HepG2 (cell line): Measurements from ENCODE around the gene WNT5B. TPM values are rescaled to one million over a fixed set of nuclear protein-coding genes. Genes with fewer than 3 reads are reported as not detected.

Experiments used
- ATAC-seq: fragments of 200-7000 bp; cut with Tn5 transposase; 3 replicates; pipeline ENCODE4 v1.9.1; 2020; ENCODE audit warnings: mild to moderate bottlenecking, moderate library complexity
- BruUV-seq: library from RNA; stranded (reverse); fragments of 400-500 nt; replicated peaks from 2 replicates; lab custom pipeline; 2021; lab: Mats Ljungman, UMichigan
- CTCF ChIA-PET: fragments of 300-600 bp; formaldehyde crosslinking; extraction: SDS; loops from one replicate; lab custom pipeline; 2021; ENCODE audit warnings: low total read pairs, inconsistent platforms, low intra/inter-chr PET ratio; lab: Yijun Ruan, JAX
- POLR2A ChIA-PET: fragments of 350-600 bp; sonication (Branson Sonifier 250); formaldehyde crosslinking; loops from one replicate; lab custom pipeline; 2020; ENCODE audit warnings: antibody characterized with exemption, inconsistent platforms; lab: Yijun Ruan, JAX
- DNase-seq: peaks from one replicate; pipeline ENCODE4 v3.0.0-alpha.2; 2015; ENCODE audit warnings: low spot score
- FAIRE-seq: peaks from 3 replicates; lab custom pipeline; 2011; peaks lifted over from hg19 to GRCh38; lab: Jason Lieb, UNC
- H2AFZ ChIP-seq: one replicate; pipeline ENCODE4 v1.6.1; 2011; ENCODE audit warnings: low read length, inconsistent platforms
- H3K27ac ChIP-seq: fragments of 300-600 bp; 3 replicates; pipeline ENCODE4 v1.8.0; 2011; ENCODE audit warnings: mixed run types, mild to moderate bottlenecking, mixed read lengths, low read length, inconsistent platforms; ENCODE audit not compliant: insufficient read depth; ENCODE audit errors: extremely low read length
- H3K27me3 ChIP-seq, 2 experiments: fragments of 200-600 bp in 1 of 2; 2 replicates in 1 of 2; 3 replicates in 1 of 2; pipeline versions ENCODE4 v1.6.0 to v1.8.0; 2011; ENCODE audit warnings: low read length in 2 of 2, mild to moderate bottlenecking in 2 of 2, moderate library complexity in 2 of 2, inconsistent platforms in 1 of 2; ENCODE audit not compliant: insufficient read depth in 2 of 2, control insufficient read depth in 1 of 2
- H3K36me3 ChIP-seq, 2 experiments: fragments of 200-600 bp in 1 of 2; replicated peaks in 1 of 2; 2 replicates in 1 of 2; 3 replicates in 1 of 2; pipeline versions ENCODE4 v1.5.1 to v1.8.0; 2011; ENCODE audit warnings: low read length in 2 of 2, inconsistent platforms in 1 of 2; ENCODE audit not compliant: insufficient read depth in 2 of 2, control insufficient read depth in 1 of 2
- H3K4me1 ChIP-seq: 2 replicates; pipeline ENCODE4 v1.5.1; 2012; ENCODE audit warnings: low read length, inconsistent platforms; ENCODE audit not compliant: insufficient read depth
- H3K4me2 ChIP-seq: 2 replicates; pipeline ENCODE4 v1.6.0; 2011; ENCODE audit warnings: low read depth, low read length, inconsistent platforms
- H3K4me3 ChIP-seq, 3 experiments: fragments of 200-600 bp in 1 of 3; sonication (generic), shearing (Covaris generic) in 1 of 3; replicated peaks in 1 of 3; 2 replicates each; pipeline ENCODE4 v1.5.1; 2011 to 2016; ENCODE audit warnings: low read length in 3 of 3, inconsistent platforms in 2 of 3, low read depth in 2 of 3, mild to moderate bottlenecking in 2 of 3, control low read depth in 1 of 3, mixed read lengths in 1 of 3; ENCODE audit not compliant: insufficient read depth in 1 of 3
- H3K79me2 ChIP-seq: one replicate; pipeline ENCODE4 v1.6.1; 2011; ENCODE audit warnings: low read length, inconsistent platforms; ENCODE audit not compliant: insufficient read depth
- H3K9ac ChIP-seq: 2 replicates; pipeline ENCODE4 v1.6.0; 2011; ENCODE audit warnings: mild to moderate bottlenecking, low read depth, low read length, inconsistent platforms; ENCODE audit not compliant: insufficient read depth
- H3K9me3 ChIP-seq: 2 replicates; pipeline ENCODE4 v1.5.1; 2012; ENCODE audit warnings: mild to moderate bottlenecking, low read length
- H4K20me1 ChIP-seq: 2 replicates; pipeline ENCODE4 v1.6.0; 2011; ENCODE audit warnings: inconsistent platforms, mild to moderate bottlenecking, low read length, moderate library complexity; ENCODE audit not compliant: insufficient read depth
- KDM5A ChIP-seq: fragments of 200-600 bp; sonication (generic); IDR thresholded peaks from 2 replicates; pipeline ENCODE4 v1.7.0; 2018; ENCODE audit warnings: antibody characterized with exemption, mild to moderate bottlenecking, low read length, borderline replicate concordance
- SAP130 ChIP-seq: IDR thresholded peaks from 2 replicates; pipeline ENCODE4 v1.6.1; 2016; ENCODE audit warnings: low read depth
- YY1 ChIP-seq: IDR thresholded peaks from 2 replicates; pipeline ENCODE4 v1.6.1; 2011; ENCODE audit warnings: low read length, low read depth, moderate library complexity, mild to moderate bottlenecking; ENCODE audit not compliant: insufficient read depth, insufficient replicate concordance
- ZBTB34 ChIP-seq: sonication (generic); formaldehyde crosslinking; IDR thresholded peaks from 2 replicates; pipeline ENCODE4 v1.8.0; 2022; ENCODE audit warnings: mild to moderate bottlenecking, missing genetic modification reagents
- ZNF770 ChIP-seq: sonication (generic); formaldehyde crosslinking; IDR thresholded peaks from 2 replicates; pipeline ENCODE4 v1.5.0; 2020; ENCODE audit warnings: mild to moderate bottlenecking, missing genetic modification reagents
- ZSCAN22 ChIP-seq: sonication (generic); formaldehyde crosslinking; IDR thresholded peaks from 2 replicates; pipeline ENCODE4 v1.4.0; 2020; ENCODE audit warnings: mild to moderate bottlenecking, missing genetic modification reagents
- WGBS: methylation state at CpG from one replicate; pipeline ENCODE4 v1.1.6; 2017; ENCODE audit warnings: low lambda C conversion rate; 5-methylcytosine and 5-hydroxymethylcytosine counted together
- in situ Hi-C: cut with HindIII; loops from 2 replicates; pipeline ENCODE4 v1.10.0; 2017; ENCODE audit warnings: low pct_unique_long_range_greater_than_20kb; ENCODE audit not compliant: extremely low pct_ligation_motif_present
- intact Hi-C: fragments of 100-400 bp; cut with micrococcal nuclease; formaldehyde crosslinking; loops from one replicate; pipeline ENCODE4 v1.10.0; 2022; ENCODE audit not compliant: unreplicated experiment
- polyA plus RNA-seq, 8 experiments: library from polyadenylated mRNA; depleted of rRNA in 3 of 8; stranded (reverse) in 7 of 8; unstranded in 1 of 8; fragments of >200 nt; fragmentation: Illumina TruSeq in 4 of 8; extraction: Trizol in 4 of 8; gene quantifications; 2 replicates each; pipeline versions ENCODE4 v1.2.1 to v1.2.3, GENCODE V29; 2011 to 2016; ENCODE audit warnings: low read depth in 4 of 8, missing spikeins in 1 of 8, mixed read lengths in 1 of 8; ENCODE audit not compliant: insufficient read depth in 1 of 8
- total RNA-seq, 5 experiments: library from RNA; depleted of rRNA; stranded (reverse); fragments of >200 nt; fragmentation: Illumina TruSeq; extraction: Trizol; gene quantifications; 2 replicates each; pipeline ENCODE4 v1.2.3, GENCODE V29; 2016; ENCODE audit warnings: low read depth in 1 of 5
- TF ChIP-seq, protein P1 (sequence below): sonication (generic); formaldehyde crosslinking; IDR thresholded peaks from 2 replicates; pipeline ENCODE4 v1.5.1; 2020; ENCODE audit warnings: mild to moderate bottlenecking, missing genetic modification reagents, moderate library complexity

The WNT5B gene
- total and polyA plus RNA-seq, 2 of the 13 experiments (the other 11 are each of a cell fraction or from before 2014, with no cell fraction given): 0.04 TPM; not detected in 1

GRCh38 chr12:1692226-1692625 is 63.2 kb downstream of the WNT5B start:
- Histone ChIP-seq H2AFZ (no peak overlapping the region), H3K9ac (peak overlapping the region; percentile 95), H3K27ac (peak overlapping the region; percentile 92), H3K79me2 (peaks cover 61% of the 10 kb centered on the region), H4K20me1 (peaks cover 49% of the 10 kb centered on the region)
- CTCF ChIA-PET: no interaction called here
- no peak for ATAC-seq
- in situ Hi-C loops: no loop called here
- TF ChIP-seq SAP130 (CRISPR knock-in tag) (0 out of 2 replicates have a peak, but pooled peaks have one; percentile 31), KDM5A (no peak)
- TF ChIP-seq, all 625 proteins: peak for 1
- BruUV-seq: TSS peak; percentile 70
- Histone ChIP-seq H3K4me2 (peak overlapping the region; percentile 75), H3K9me3 (no peaks in the 10 kb centered on the region), H3K36me3 (peaks cover 0 to 5% of the 10 kb centered on the region in 2 experiments; a peak in 1 of 5 replicates), H3K27me3 (no peaks in the 10 kb centered on the region), H3K4me1 (peaks cover 58% of the 10 kb centered on the region), H3K4me3 (peak overlapping the region; percentile 92 to 100 (median 94); a peak in 5 of 6 replicates)
- POLR2A ChIA-PET: interaction anchor here (1.1 kb wide), 1 partner anchor 24 kb away, joined by 3 read pairs; no protein-coding TSS in a partner anchor
- DNase-seq (no peak), FAIRE-seq (peak; percentile 58)
- intact Hi-C loops: loop anchor here (2.0 to 5.0 kb wide), 4 partner anchors 15 to 100 kb away; no protein-coding TSS in a partner anchor
- 1% methylated on average over 4 of the region's 4 CpGs for WGBS

DNA sequence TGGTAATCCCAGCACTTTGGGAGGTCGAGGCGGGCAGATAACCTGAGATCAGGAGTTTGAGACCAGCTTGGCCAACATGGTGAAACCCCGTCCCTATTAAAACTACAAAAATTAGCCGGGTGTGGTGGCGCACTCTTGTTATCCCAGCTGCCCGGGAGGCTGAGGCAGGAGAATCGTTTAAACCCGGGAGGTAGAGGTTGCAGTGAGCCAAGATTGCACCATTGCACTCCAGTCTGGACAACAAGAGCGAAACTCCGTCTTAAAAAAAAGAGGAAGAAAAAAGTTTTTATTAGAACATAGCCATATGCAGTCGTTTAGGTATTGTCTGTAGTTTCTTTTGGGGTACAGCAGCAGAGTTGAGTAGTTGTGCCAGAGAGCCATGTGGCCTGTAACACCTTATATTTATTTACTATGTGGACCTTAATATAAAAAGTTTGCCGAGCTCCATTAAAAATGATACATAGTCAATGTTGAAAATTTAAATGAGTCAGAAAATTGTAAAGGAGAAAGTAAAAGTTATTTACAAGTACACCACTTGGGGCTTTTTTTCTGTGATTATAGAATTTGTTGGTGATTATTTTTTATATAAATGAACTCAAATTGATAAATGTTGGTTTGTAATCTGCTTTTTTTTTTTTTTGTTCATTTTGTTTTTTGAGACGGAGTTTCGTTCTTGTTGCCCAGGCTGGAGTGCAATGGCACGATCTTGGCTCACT is 64.0 kb downstream of the WNT5B start:
- in situ Hi-C loops: no loop called here
- TF ChIP-seq, protein P1, sequence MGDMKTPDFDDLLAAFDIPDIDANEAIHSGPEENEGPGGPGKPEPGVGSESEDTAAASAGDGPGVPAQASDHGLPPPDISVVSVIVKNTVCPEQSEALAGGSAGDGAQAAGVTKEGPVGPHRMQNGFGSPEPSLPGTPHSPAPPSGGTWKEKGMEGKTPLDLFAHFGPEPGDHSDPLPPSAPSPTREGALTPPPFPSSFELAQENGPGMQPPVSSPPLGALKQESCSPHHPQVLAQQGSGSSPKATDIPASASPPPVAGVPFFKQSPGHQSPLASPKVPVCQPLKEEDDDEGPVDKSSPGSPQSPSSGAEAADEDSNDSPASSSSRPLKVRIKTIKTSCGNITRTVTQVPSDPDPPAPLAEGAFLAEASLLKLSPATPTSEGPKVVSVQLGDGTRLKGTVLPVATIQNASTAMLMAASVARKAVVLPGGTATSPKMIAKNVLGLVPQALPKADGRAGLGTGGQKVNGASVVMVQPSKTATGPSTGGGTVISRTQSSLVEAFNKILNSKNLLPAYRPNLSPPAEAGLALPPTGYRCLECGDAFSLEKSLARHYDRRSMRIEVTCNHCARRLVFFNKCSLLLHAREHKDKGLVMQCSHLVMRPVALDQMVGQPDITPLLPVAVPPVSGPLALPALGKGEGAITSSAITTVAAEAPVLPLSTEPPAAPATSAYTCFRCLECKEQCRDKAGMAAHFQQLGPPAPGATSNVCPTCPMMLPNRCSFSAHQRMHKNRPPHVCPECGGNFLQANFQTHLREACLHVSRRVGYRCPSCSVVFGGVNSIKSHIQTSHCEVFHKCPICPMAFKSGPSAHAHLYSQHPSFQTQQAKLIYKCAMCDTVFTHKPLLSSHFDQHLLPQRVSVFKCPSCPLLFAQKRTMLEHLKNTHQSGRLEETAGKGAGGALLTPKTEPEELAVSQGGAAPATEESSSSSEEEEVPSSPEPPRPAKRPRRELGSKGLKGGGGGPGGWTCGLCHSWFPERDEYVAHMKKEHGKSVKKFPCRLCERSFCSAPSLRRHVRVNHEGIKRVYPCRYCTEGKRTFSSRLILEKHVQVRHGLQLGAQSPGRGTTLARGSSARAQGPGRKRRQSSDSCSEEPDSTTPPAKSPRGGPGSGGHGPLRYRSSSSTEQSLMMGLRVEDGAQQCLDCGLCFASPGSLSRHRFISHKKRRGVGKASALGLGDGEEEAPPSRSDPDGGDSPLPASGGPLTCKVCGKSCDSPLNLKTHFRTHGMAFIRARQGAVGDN (CRISPR knock-in tag): peak; percentile 9; the same call in 1 of the 2 replicates
- TF ChIP-seq ZBTB34 (CRISPR knock-in tag) (no peak), ZSCAN22 (no peak), YY1 (no peak), ZNF770 (CRISPR knock-in tag) (peak; percentile 66; the same call in 1 of the 2 replicates)

More for the DNA sequence above, 64.0 kb downstream of the WNT5B start:
- H3K4me3 ChIP-seq: peak overlapping the region; percentile 92 to 100 (median 94)
- 61% methylated on average over 15 of the region's 15 CpGs for WGBS
- intact Hi-C loops: loop anchor here (2.0 to 5.0 kb wide), 4 partner anchors 14 to 99 kb away; no protein-coding TSS in a partner anchor
- H3K9ac ChIP-seq: peak overlapping the region; percentile 95; the same call in 1 of the 2 replicates
- peaks cover 66% of the 10 kb centered on the region for H3K4me1 ChIP-seq
- ChIA-PET POLR2A (no interaction called here), CTCF (no interaction called here)
- H3K27me3 ChIP-seq: no peaks in the 10 kb centered on the region
- no peak overlapping the region for H3K27ac ChIP-seq
- H3K9me3 ChIP-seq: no peaks in the 10 kb centered on the region
- BruUV-seq: no TSS peak
- peaks cover 0 to 5% of the 10 kb centered on the region in 2 experiments; a peak in 2 of 5 replicates for H3K36me3 ChIP-seq
- H4K20me1 ChIP-seq: peaks cover 57% of the 10 kb centered on the region
- FAIRE-seq: no peak
- H2AFZ ChIP-seq: no peak overlapping the region
- DNase-seq: no peak
- H3K4me2 ChIP-seq: peak overlapping the region; percentile 75
- peaks cover 70% of the 10 kb centered on the region for H3K79me2 ChIP-seq
- ATAC-seq: no peak
